HepG2 (cell line): Measurements from ENCODE around the gene RNASE13. TPM values are rescaled to one million over a fixed set of nuclear protein-coding genes. Genes with fewer than 3 reads are reported as not detected.

Experiments
- ATF6 ChIP-seq: sonication (generic); formaldehyde crosslinking; conservative IDR thresholded peaks from 2 replicates; pipeline ENCODE4 v1.4.0; 2020; ENCODE audit warnings: missing genetic modification reagents
- MBNL3 ChIP-seq: fragments of 250-450 bp; sonication (Bioruptor Pico); conservative IDR thresholded peaks from 2 replicates; pipeline ENCODE4 v1.8.0; 2022; ENCODE audit warnings: mild to moderate bottlenecking, inconsistent platforms
- NR3C1 ChIP-seq: sonication (generic); formaldehyde crosslinking; IDR thresholded peaks from 2 replicates; pipeline ENCODE4 v1.4.0; 2020; ENCODE audit warnings: missing genetic modification reagents
- PAXIP1 ChIP-seq: sonication (generic); formaldehyde crosslinking; conservative IDR thresholded peaks from 2 replicates; pipeline ENCODE4 v1.4.0; 2020; ENCODE audit warnings: mild to moderate bottlenecking, missing genetic modification reagents, moderate library complexity
- POLR2AphosphoS5 ChIP-seq: IDR thresholded peaks from 2 replicates; pipeline ENCODE4 v1.6.1; 2012; ENCODE audit warnings: low read depth, low read length
- RBFOX2 ChIP-seq: fragments of 200-400 bp; formaldehyde crosslinking; IDR thresholded peaks from 2 replicates; pipeline ENCODE4 v1.6.1; 2017; ENCODE audit warnings: low read depth, mild to moderate bottlenecking, low read length
- SMC3 ChIP-seq: IDR thresholded peaks from 2 replicates; pipeline ENCODE4 v1.6.1; 2011; ENCODE audit warnings: low read length, improper control_type of control experiment
- STAG1 ChIP-seq: sonication (generic); formaldehyde crosslinking; IDR thresholded peaks from 2 replicates; pipeline ENCODE4 v1.4.0; 2020; ENCODE audit warnings: missing genetic modification reagents
- TBL1XR1 ChIP-seq: fragments of 150-350 bp; IDR thresholded peaks from 2 replicates; pipeline ENCODE4 v1.6.1; 2014; ENCODE audit warnings: borderline replicate concordance, low read length; ENCODE audit not compliant: partially characterized antibody
- ZFP36L1 ChIP-seq: sonication (generic); formaldehyde crosslinking; IDR thresholded peaks from 2 replicates; pipeline ENCODE4 v1.8.0; 2022; ENCODE audit warnings: mild to moderate bottlenecking, missing genetic modification reagents, moderate library complexity
- ZMAT3 ChIP-seq: sonication (generic); formaldehyde crosslinking; conservative IDR thresholded peaks from 2 replicates; pipeline ENCODE4 v1.7.0; 2021; ENCODE audit warnings: missing genetic modification reagents
- ZNF207 ChIP-seq: fragments of 450-650 bp; IDR thresholded peaks from 2 replicates; pipeline ENCODE4 v1.6.1; 2016; ENCODE audit warnings: antibody characterized with exemption, borderline replicate concordance
- ZNF335 ChIP-seq: sonication (generic); formaldehyde crosslinking; IDR thresholded peaks from 2 replicates; pipeline ENCODE4 v1.4.0; 2020; ENCODE audit warnings: missing genetic modification reagents
- ZNF713 ChIP-seq: sonication (generic); formaldehyde crosslinking; IDR thresholded peaks from 2 replicates; pipeline ENCODE4 v1.4.0; 2020; ENCODE audit warnings: mild to moderate bottlenecking, missing genetic modification reagents
- ZNF740 ChIP-seq: sonication (generic); formaldehyde crosslinking; IDR thresholded peaks from 2 replicates; pipeline ENCODE4 v1.4.0; 2020; ENCODE audit warnings: missing genetic modification reagents
- ZNF749 ChIP-seq: sonication (generic); formaldehyde crosslinking; IDR thresholded peaks from 2 replicates; pipeline ENCODE4 v1.8.0; 2022; ENCODE audit warnings: mild to moderate bottlenecking, missing genetic modification reagents, moderate library complexity, borderline replicate concordance
- ZNF772 ChIP-seq: sonication (generic); formaldehyde crosslinking; IDR thresholded peaks from 2 replicates; pipeline ENCODE4 v1.5.0; 2020; ENCODE audit warnings: mild to moderate bottlenecking, missing genetic modification reagents
- ZNF839 ChIP-seq: sonication (generic); formaldehyde crosslinking; IDR thresholded peaks from 2 replicates; pipeline ENCODE4 v1.4.0; 2020; ENCODE audit warnings: missing genetic modification reagents, mild to moderate bottlenecking, borderline replicate concordance
- polyA plus RNA-seq, 8 experiments: library from polyadenylated mRNA; depleted of rRNA in 3 of 8; stranded (reverse) in 7 of 8; unstranded in 1 of 8; fragments of >200 nt; fragmentation: Illumina TruSeq in 4 of 8; extraction: Trizol in 4 of 8; gene quantifications; 2 replicates each; pipeline versions ENCODE4 v1.2.1 to v1.2.3, GENCODE V29; 2011 to 2016; ENCODE audit warnings: low read depth in 4 of 8, missing spikeins in 1 of 8, mixed read lengths in 1 of 8; ENCODE audit not compliant: insufficient read depth in 1 of 8
- total RNA-seq, 5 experiments: library from RNA; depleted of rRNA; stranded (reverse); fragments of >200 nt; fragmentation: Illumina TruSeq; extraction: Trizol; gene quantifications; 2 replicates each; pipeline ENCODE4 v1.2.3, GENCODE V29; 2016; ENCODE audit warnings: low read depth in 1 of 5
- TF ChIP-seq, protein P1 (sequence below): sonication (generic); formaldehyde crosslinking; IDR thresholded peaks from 2 replicates; pipeline ENCODE4 v1.8.0; 2023; ENCODE audit warnings: mild to moderate bottlenecking, missing genetic modification reagents
- TF ChIP-seq, protein P2 (sequence below): sonication (generic); formaldehyde crosslinking; IDR thresholded peaks from 2 replicates; pipeline ENCODE4 v1.4.0; 2020; ENCODE audit warnings: mild to moderate bottlenecking, low read depth, missing genetic modification reagents

Gene RNASE13
- total and polyA plus RNA-seq, 2 of the 13 experiments (the other 11 are each of a cell fraction or from before 2014, with no cell fraction given) = 1.0 TPM; not detected in 1

DNA sequence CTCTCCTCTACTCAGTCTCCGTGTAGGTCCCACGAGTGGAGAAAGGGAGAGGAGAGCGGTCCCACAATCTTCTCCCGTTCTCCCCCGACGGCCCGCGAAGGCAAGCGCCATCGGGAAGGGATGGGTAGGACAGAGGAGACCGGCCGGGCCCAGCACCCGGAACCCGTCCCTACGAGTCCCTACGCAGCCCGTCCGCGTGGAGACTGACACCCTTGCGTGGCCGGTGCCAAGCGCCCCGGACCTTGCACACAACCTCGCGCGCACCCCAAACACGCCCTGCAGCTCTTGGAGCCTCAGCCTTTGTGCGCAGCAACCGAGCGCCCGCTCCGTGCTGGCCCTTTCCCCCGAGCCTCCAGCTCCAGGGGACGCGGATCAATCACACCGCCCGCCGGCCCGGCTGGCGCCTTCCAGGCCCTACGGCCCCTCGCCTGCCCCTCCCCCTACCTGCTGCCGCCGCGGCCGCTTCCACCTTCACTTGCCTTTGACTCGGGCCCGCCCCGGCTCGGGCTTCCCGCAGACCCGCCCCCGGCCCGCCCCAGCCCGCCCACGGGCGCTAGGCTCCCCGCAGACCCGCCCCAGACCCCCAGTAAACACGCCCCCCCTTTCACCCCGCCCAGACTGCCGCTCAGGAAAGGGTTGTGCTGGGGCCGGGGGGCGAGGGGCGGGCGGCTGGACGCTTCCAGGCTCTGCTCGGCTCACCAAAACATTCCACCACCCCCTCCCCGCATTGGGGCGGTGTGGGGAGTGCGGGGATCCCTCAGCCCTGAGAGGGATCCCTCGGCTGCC, 9.8 kb downstream of the RNASE13 start, which contains the start of gene NDRG2 (continued):
- TF ChIP-seq ZNF772 (CRISPR knock-in tag) (peak; percentile 91; the same call in 1 of the 2 replicates), NR3C1 (CRISPR knock-in tag) (no peak), POLR2AphosphoS5 (peak; percentile 73), ZNF740 (CRISPR knock-in tag) (0 out of 2 replicates have a peak, but pooled peaks have one; percentile 38), SMC3 (no peak), ZMAT3 (CRISPR knock-in tag) (peak; percentile 94), ZNF335 (CRISPR knock-in tag) (peak; percentile 65), STAG1 (CRISPR knock-in tag) (0 out of 2 replicates have a peak, but pooled peaks have one; percentile 10), ZNF839 (no peak), ZNF713 (no peak), TBL1XR1 (no peak), RBFOX2 (peak; percentile 94), ZNF207 (no peak), ZFP36L1 (CRISPR knock-in tag) (0 out of 2 replicates have a peak, but pooled peaks have one; percentile 48), MBNL3 (CRISPR knock-in tag) (no peak), PAXIP1 (peak; percentile 54; the same call in 1 of the 2 replicates), ATF6 (CRISPR knock-in tag) (no peak), ZNF749 (peak; percentile 90; the same call in 1 of the 2 replicates)
- TF ChIP-seq, protein P1, sequence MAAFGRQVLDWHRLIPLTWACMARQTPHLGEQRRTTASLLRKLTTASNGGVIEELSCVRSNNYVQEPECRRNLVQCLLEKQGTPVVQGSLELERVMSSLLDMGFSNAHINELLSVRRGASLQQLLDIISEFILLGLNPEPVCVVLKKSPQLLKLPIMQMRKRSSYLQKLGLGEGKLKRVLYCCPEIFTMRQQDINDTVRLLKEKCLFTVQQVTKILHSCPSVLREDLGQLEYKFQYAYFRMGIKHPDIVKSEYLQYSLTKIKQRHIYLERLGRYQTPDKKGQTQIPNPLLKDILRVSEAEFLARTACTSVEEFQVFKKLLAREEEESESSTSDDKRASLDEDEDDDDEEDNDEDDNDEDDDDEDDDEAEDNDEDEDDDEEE (CRISPR knock-in tag) = peak; percentile 82; the same call in 1 of the 2 replicates
- TF ChIP-seq, protein P2, sequence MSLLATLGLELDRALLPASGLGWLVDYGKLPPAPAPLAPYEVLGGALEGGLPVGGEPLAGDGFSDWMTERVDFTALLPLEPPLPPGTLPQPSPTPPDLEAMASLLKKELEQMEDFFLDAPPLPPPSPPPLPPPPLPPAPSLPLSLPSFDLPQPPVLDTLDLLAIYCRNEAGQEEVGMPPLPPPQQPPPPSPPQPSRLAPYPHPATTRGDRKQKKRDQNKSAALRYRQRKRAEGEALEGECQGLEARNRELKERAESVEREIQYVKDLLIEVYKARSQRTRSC (CRISPR knock-in tag) = no peak
